Epithelial cell of esophagus (primary cell): ENCODE data around the gene ABTB2.

ENCODE experiments used
- DNase-seq: peaks from one replicate; pipeline ENCODE4 v3.0.0; 2010; ENCODE audit warnings: low read depth
- H3K4me3 ChIP-seq: 2 replicates; pipeline ENCODE4 v1.5.1; 2011; ENCODE audit warnings: mild to moderate bottlenecking, low read length, control low read depth
- TF ChIP-seq, protein P1 (sequence below): IDR thresholded peaks from 2 replicates; pipeline ENCODE4 v1.5.1; 2011; ENCODE audit warnings: low read depth, mild to moderate bottlenecking, low read length, control low read depth, inconsistent platforms; ENCODE audit not compliant: insufficient read depth; ENCODE audit errors: missing control alignments

The ABTB2 gene

DNA sequence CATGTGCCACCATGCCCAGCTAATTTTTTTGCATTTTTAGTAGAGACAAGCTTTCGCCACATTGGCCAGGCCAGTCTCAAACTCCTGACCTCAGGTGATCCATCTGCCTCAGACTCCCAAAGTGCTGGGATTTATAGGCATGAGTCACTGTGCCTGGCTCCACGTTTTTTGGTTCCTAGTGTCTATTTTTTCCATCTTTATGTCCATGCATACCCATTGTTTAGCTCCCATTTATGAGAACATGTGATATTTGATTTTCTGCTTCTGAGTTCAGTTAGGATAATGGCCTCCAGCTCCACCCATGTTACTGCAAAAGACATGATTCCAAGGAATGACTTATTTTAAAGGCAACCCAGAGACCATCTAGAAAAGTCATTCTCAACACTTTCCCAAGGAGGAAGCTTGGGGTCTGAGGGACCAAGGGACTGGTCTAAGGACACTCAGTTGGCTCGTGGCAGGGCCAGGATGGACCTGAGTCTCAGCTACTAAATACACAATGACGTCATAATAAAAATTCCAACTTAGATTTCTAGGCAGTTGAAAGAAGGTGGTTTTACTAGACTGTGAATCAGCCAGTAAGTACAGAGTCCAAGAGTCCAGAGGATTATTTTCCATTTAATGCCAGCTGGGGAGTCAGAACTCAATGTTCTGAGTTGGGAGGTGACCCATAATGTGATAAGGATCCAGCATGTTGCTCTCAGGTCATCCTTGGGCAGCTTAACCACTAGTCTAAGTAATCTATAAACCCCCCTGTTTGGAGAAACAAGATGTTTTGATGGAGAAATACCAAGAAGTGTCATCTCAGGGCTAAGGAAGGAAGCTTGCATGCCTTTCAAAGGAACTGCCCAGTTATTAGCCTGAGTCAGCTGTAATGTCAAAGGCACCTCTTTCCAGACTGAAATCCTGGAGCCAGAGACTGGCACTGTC, 39.4 kb downstream of the ABTB2 start:
- H3K4me3 ChIP-seq = no peak overlapping the region
- TF ChIP-seq, protein P1, sequence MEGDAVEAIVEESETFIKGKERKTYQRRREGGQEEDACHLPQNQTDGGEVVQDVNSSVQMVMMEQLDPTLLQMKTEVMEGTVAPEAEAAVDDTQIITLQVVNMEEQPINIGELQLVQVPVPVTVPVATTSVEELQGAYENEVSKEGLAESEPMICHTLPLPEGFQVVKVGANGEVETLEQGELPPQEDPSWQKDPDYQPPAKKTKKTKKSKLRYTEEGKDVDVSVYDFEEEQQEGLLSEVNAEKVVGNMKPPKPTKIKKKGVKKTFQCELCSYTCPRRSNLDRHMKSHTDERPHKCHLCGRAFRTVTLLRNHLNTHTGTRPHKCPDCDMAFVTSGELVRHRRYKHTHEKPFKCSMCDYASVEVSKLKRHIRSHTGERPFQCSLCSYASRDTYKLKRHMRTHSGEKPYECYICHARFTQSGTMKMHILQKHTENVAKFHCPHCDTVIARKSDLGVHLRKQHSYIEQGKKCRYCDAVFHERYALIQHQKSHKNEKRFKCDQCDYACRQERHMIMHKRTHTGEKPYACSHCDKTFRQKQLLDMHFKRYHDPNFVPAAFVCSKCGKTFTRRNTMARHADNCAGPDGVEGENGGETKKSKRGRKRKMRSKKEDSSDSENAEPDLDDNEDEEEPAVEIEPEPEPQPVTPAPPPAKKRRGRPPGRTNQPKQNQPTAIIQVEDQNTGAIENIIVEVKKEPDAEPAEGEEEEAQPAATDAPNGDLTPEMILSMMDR = no peak
- DNase-seq = peak; percentile 17

- TF ChIP-seq, protein P1 = no peak
- no peak for DNase-seq
- no peak overlapping the region for H3K4me3 ChIP-seq
Observed at GRCh38 chr11:34317666-34318065, 40.1 kb downstream of the ABTB2 start.

- no peak overlapping the region for H3K4me3 ChIP-seq
- TF ChIP-seq, protein P1 = no peak
- DNase-seq = no peak
Observed at GRCh38 chr11:34317036-34317360, 40.8 kb downstream of the ABTB2 start.

GRCh38 chr11:34316347-34317035, 41.3 kb downstream of the ABTB2 start:
- no peak overlapping the region for H3K4me3 ChIP-seq
- TF ChIP-seq, protein P1 = no peak
- no peak for DNase-seq

- DNase-seq = no peak
- TF ChIP-seq, protein P1 = no peak
- no peak overlapping the region for H3K4me3 ChIP-seq
Observed at GRCh38 chr11:34315394-34315793, 42.4 kb downstream of the ABTB2 start.

- no peak for DNase-seq
- TF ChIP-seq, protein P1 = no peak
- H3K4me3 ChIP-seq = no peak overlapping the region
Observed at GRCh38 chr11:34314936-34315335, 42.9 kb downstream of the ABTB2 start.
